ENCODE data around the gene PLEKHA1.

Gene PLEKHA1

DNA sequence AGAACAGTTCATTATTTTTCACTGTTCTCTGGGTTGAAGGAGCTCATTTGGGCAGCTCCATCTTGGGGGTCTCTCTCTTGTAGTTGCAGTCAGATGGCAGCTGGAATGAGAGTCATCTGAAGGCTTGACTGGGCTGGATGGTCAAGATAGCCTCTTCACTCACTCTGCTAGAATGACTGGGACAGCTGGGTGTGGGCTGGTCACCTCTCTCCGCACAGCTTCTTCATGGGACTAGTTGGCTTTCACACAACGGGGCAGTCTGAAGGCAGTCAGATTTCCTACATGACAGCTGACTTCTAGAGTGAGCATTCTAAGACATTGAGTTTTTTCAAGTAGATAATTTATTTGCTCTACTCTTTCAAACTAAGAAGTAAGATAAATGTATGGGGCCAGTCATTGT lies 13.1 kb downstream of the PLEKHA1 start:
- DNase-seq (ENCODE audit: low spot score): no peak
- H3K27ac ChIP-seq: no peak overlapping the region
- no peak overlapping the region for H3K4me3 ChIP-seq
- TF ChIP-seq, protein P1, sequence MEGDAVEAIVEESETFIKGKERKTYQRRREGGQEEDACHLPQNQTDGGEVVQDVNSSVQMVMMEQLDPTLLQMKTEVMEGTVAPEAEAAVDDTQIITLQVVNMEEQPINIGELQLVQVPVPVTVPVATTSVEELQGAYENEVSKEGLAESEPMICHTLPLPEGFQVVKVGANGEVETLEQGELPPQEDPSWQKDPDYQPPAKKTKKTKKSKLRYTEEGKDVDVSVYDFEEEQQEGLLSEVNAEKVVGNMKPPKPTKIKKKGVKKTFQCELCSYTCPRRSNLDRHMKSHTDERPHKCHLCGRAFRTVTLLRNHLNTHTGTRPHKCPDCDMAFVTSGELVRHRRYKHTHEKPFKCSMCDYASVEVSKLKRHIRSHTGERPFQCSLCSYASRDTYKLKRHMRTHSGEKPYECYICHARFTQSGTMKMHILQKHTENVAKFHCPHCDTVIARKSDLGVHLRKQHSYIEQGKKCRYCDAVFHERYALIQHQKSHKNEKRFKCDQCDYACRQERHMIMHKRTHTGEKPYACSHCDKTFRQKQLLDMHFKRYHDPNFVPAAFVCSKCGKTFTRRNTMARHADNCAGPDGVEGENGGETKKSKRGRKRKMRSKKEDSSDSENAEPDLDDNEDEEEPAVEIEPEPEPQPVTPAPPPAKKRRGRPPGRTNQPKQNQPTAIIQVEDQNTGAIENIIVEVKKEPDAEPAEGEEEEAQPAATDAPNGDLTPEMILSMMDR (IDR thresholded peaks at IDR 0.05): no peak

DNA sequence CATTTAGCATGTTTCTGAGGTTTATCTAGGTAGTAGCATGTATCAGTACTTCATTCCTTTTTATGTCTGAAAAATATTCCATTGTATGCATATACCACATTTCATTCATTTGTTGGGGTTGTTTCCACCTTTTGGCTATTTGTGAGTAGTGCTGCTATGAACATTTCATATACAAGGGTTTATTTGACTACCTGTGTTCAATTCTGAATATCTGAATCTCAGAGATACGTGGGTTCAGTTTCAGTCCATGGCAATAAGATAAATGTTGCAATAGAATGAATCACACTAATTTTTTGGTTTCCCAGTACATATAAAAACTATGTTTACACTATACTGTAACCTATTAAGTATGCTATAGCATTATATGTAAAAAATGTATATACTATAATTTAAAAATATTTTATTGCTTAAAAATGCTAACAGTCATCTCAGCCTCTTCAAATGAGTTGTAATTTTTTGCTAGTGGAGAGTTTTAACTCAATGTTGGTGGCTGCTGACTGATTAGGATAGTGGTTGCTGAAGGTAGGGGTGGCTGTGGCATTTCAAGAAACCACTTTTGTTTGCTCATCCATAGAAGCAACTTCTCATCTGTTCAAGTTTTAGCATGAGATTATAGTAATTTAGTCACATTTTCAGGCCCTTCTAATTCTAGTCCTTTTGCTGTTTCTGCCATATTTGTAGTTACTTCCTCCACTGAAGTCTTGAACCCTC lies 13.9 kb downstream of the PLEKHA1 start:
- H3K27ac ChIP-seq: no peak overlapping the region
- TF ChIP-seq, protein P1 (IDR thresholded peaks at IDR 0.05): no peak
- no peak for DNase-seq (ENCODE audit: low spot score)
- H3K4me3 ChIP-seq: no peak overlapping the region

DNA sequence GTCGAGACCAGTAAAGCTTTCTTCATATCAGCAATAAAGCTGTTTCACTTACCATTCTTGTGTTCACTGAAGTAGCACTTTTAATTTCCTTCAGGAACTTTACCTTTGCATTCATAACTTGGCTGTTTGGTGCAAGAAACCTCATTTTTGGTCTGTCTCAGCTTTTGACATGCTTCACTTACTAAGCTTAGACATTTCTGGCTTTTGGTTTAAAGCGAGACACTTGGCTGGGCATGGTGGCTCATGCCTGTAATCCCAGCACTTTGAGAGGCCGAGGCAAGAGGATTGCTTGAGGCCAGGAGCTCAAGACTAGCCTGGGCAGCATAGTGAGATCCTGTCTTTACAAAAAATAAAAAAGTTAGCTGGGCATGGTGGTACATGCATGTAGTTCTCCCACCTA lies 15.8 kb downstream of the PLEKHA1 start:
- Histone ChIP-seq H3K27ac (no peak overlapping the region), H3K4me3 (no peak overlapping the region)
- TF ChIP-seq, protein P1 (IDR thresholded peaks at IDR 0.05): no peak
- DNase-seq (ENCODE audit: low spot score): no peak

DNA sequence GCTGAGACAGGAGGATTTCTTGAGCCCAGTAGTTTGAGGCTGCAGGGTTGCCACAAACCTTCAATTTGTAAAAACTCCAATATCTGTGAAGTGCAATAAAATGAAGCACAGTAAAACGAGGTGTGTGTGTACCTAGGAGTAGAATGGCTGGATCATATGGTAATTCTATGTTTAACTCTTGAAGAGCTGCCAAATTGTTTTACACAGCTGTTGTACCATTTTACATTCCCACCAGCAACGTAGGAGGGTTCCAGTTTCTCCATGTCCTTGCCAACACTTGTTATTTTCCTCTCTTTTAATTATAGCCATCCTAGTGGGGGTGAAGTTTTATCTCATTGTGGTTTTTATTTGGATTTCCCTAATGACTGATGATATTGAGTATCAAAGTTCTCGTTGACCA lies 16.2 kb downstream of the PLEKHA1 start:
- TF ChIP-seq, protein P1 (IDR thresholded peaks at IDR 0.05): no peak
- no peak overlapping the region for H3K27ac ChIP-seq
- DNase-seq (ENCODE audit: low spot score): no peak

DNA sequence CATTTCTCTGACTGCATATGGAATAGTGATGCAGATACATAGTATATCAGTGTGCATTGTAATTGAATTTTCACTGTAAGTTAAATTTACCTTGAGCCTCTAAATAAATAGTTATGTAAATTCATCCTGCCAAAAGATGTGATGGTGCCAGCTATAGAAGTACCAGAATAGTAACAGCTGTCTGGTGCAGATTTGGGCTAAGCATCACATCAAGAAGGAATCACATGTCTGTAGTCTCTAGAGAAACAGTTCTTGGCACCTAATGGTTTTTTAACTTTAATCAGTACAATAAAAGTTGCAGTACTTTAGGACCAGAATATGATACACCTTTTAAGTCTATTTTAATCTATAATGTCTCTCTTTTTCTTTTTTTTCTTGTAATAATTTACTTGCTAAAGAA lies 17.4 kb downstream of the PLEKHA1 start:
- no peak for DNase-seq (ENCODE audit: low spot score)

More for the DNA sequence above, 16.2 kb downstream of the PLEKHA1 start:
- no peak overlapping the region for H3K4me3 ChIP-seq

DNA sequence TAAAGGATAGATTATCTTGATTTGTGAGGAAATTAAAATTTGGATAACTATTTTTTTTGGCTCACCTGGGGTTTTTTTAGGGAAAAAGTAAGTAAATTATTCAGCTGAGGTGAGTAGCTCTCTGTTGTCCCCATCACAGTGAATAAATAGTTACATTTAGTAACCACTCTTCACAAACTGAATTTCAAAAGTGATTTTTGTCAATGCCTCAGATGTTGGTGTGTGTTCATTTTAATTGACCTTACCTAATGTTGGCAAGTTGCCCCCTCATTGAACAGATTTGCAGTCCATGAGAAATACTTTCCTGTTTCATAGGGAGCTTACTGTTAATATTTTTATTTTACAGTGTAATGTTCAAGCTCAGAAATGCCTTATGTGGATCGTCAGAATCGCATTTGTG lies 18.3 kb downstream of the PLEKHA1 start:
- Histone ChIP-seq H3K4me3 (no peak overlapping the region), H3K27ac (no peak overlapping the region)
- DNase-seq (ENCODE audit: low spot score): no peak
- TF ChIP-seq, protein P1 (IDR thresholded peaks at IDR 0.05): no peak

More for the DNA sequence above, 17.4 kb downstream of the PLEKHA1 start:
- no peak overlapping the region for H3K27ac ChIP-seq
- H3K4me3 ChIP-seq: no peak overlapping the region
- TF ChIP-seq, protein P1 (IDR thresholded peaks at IDR 0.05): no peak

DNA sequence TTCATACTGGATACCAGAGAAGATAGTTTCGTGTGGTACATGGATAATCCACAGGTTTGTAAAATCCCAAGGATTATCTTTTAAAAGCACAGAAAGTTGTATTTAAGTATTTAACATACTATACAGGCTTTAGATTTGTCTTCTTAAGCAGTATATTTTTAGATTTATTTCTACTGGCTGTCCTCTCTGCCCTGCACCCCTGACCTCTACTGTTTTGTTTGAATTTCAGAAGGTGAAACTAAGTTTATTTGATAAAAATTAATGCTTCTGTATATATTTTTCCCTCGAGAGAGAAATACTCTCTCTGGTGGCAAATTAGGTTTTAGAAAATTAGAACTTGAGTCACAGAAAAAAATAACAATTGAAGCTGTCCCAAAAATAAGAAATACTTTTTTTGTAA lies 18.8 kb downstream of the PLEKHA1 start:
- Histone ChIP-seq H3K4me3 (no peak overlapping the region), H3K27ac (no peak overlapping the region)
- TF ChIP-seq, protein P1 (IDR thresholded peaks at IDR 0.05): no peak
- no peak for DNase-seq (ENCODE audit: low spot score)
